ENCODE results near the gene PKP3.

DNA sequence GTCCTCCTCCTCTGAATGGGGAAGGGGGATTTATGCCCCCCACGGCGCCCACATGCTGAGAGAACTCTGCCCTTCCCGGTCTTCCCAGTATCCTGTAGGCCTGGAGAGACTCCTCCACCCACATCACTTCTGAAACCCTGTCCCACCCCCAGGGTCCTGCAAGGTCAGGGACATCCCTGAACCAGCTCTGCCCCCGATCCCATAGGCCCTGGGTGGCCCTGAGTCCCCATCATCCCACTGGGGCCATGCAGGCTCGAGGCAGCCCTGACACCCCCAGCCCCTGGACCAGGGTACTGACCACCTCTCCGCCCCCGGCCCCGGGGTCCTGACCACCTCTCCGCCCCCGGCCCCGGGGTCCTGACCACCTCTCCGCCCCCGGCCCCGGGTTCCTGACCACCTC is 13.0 kb upstream of the PKP3 start:
- TF ChIP-seq, protein P1, sequence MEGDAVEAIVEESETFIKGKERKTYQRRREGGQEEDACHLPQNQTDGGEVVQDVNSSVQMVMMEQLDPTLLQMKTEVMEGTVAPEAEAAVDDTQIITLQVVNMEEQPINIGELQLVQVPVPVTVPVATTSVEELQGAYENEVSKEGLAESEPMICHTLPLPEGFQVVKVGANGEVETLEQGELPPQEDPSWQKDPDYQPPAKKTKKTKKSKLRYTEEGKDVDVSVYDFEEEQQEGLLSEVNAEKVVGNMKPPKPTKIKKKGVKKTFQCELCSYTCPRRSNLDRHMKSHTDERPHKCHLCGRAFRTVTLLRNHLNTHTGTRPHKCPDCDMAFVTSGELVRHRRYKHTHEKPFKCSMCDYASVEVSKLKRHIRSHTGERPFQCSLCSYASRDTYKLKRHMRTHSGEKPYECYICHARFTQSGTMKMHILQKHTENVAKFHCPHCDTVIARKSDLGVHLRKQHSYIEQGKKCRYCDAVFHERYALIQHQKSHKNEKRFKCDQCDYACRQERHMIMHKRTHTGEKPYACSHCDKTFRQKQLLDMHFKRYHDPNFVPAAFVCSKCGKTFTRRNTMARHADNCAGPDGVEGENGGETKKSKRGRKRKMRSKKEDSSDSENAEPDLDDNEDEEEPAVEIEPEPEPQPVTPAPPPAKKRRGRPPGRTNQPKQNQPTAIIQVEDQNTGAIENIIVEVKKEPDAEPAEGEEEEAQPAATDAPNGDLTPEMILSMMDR (IDR thresholded peaks at IDR 0.05), result no peak
- no peak for TF ChIP-seq POLR2A (IDR thresholded peaks at IDR 0.05)

Data from upper lobe of left lung (tissue), 4 donors.